HK-2 (cell line): Measurements from ENCODE around the gene ZNF883.
"Not testable (repeated sequence)": the region's sequence is repeated elsewhere in the genome, so short reads cannot be mapped to it uniquely, and the experiment has no call there.

Source experiments
- DNase-seq: peaks from one replicate; pipeline ENCODE4 v3.0.0-alpha.2; 2018; ENCODE audit not compliant: unreplicated experiment

Gene ZNF883

GRCh38 chr9:113011911-113012381 lies at the start of gene ZNF883:
Gene ZNF883 (minus strand): TSS chr9:113012192.
- DNase-seq: peak; percentile 71

- DNase-seq: not testable (repeated sequence)
These were observed 49.3 kb upstream of the ZNF883 start for GRCh38 chr9:113061072-113061850.

GRCh38 chr9:113059581-113060284 lies 47.7 kb upstream of the ZNF883 start:
- not testable (repeated sequence) for DNase-seq

GRCh38 chr9:113057193-113057592 lies 45.2 kb upstream of the ZNF883 start:
- no peak for DNase-seq

DNA sequence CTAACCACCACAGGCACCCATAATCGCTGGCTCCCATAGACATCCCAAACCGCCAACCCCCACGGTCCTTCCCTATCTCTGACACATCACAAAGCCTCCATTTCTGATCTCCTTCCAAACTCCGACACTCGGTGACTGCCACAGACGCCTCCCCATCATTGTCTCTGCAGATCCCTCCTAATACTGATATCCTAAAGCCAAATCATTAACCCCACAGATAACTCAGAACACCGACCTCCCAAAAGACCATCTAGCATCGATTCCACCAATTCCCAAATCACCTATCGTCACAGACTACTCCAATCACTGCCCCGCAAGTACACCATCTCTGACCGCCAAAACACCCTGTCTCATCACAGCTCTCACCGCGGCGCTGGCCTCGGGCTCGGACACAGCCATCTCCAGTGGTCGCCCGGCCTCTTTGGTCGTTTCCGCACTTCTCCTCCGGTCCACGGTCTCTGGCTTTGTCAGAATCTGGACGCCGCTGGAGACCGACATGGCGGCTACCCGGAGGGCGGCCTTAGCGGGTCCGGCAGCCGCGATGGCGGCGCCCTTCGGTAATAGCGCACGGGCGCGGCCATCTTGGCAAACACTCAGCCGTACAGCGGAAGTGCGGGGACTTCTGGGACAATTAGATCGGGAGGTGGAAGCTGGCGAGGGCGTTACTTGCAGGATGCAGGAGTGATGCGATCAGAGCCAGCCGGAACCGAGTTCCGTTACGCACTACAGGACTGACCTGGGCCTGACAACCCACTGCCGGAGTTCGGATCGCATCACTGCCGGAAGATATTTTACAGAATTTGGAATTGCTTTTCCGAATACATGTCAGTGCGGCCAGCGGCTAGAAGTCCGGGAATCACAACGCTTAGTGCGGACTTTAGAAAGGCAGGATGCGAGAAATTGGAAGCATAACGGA lies 44.5 kb upstream of the ZNF883 start, which contains the start of gene ZFP37:
ZFP37 (minus strand) TSS at position 534 of the 916 bp plus-strand sequence; CDS start at position 498, 36 bp downstream.
- peak; percentile 92 for DNase-seq

DNA sequence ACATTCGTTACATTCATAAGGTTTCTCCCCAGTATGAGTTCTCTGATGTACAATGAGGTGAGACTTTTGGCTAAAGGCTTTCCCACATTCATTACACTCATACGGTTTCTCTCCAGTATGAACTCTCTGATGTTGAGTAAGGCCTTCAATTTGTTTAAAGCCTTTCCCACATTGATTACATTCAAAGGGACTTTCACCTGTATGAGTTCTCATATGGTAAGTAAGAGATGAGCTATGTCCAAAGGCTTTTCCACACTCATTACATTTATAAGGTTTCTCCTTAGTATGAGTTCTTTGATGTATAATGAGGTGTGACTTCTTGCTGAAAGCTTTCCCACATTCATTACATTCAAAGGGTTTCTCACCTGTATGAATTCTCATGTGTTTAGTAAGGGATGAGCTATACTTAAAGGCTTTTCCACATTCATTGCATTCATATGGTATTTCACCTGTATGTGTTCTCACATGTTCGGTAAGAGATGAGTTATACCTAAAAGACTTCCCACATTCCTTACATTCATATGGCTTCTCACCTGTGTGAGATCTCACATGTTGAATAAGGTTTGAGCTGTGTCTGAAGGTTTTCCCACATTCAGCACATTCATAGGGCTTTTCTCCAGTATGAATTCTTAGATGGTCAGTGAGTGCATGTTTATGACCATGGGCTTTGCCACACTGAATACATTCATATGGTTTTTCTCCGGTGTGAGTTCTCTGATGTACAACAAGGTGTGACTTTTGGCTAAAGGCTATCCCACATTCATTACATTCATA lies 31.1 kb upstream of the ZNF883 start:
- no peak for DNase-seq

DNA sequence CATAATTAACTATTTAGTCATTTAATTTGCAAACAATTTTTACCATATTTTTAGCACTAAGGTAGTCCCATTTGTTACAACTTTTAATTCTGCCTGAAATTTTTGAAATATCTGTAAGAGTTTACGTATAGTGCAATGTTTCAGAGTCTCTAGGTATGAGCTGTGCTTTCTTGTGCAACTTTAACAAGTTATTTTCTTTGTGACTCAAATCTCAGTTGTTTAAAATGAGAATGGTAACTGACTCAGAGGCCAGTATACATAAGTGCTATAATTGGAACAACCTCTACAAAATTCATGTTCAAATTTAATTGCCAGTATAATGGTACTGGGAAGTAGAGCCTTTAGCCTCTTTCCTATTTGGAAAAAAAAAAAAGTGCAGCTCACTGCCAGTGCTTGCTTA lies 14.2 kb upstream of the ZNF883 start:
- no peak for DNase-seq

DNA sequence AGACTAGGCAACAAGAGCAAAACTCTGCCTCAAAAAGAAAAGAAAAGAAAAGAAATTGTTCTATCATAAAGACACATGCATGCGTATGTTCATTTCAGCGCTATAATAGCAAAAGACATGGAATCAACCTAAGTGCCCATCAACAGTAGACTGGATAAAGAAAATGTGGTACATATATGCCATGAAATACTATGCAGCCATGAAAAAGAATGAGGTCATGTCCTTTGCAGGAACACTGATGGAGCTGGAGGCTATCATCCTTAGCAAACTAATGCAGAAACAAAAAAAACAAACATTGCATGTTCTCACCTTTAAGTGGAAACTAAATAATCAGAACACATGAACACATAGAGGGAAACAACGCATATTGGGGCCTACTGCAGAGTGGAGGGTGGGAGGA lies 6.3 kb upstream of the ZNF883 start:
- DNase-seq: no peak

DNA sequence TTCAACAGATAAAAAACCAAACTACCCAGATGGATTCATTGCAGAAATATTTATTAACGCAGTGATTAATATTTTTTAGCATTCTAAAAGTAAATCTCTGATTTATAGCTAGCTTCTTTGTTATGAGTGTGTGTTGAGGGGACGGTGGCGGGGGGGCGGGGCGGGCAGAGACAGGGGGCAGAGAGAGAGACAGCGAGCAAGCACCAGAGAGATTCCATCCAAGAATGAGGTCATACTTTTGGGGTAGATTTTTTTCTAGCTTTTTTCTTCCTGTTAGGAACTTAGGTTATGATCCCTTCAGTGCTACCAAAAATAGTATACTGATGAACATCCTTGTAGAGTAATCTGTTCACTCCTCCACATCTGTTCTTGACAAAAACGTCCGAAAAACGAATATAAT lies 500 bp upstream of the ZNF883 start:
- DNase-seq: no peak

GRCh38 chr9:113005777-113006176 lies 6.2 kb downstream of the ZNF883 start:
- DNase-seq: no peak

DNA sequence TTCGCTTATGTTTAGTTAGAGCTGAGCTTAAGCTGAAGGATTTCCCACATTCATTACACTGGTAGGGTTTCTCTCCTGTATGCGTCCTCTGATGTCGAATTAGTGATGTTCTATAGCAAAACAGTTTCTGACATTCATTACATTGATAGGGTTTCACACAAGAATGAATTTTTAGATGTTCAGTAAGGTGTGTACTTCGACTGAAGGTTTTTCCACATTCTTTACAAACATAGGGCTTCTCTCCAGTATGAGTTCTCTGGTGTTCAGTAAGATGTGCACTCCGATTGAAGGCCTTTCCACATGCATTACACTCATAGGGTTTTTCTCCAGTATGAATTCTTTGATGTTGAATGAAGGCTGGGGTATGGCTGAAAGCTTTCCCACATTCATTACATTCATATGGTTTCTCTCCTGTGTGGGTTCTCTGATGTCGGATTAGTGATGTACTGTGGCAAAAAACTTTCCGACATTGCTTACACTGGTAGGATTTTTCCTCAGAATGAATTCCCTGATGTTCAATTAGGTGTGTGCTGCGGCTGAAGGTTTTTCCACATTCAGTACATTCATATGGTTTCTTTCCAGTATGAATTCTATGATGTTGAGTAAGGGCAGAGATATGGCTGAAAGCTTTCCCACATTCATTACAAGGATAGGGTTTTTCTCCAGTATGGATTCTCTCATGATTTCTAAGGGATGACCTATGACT lies 14.6 kb downstream of the ZNF883 start:
- DNase-seq: no peak

GRCh38 chr9:112971415-112971814 lies 40.6 kb downstream of the ZNF883 start:
- peak; percentile 1 for DNase-seq

GRCh38 chr9:112970939-112971338 lies 41.1 kb downstream of the ZNF883 start:
- no peak for DNase-seq

DNA sequence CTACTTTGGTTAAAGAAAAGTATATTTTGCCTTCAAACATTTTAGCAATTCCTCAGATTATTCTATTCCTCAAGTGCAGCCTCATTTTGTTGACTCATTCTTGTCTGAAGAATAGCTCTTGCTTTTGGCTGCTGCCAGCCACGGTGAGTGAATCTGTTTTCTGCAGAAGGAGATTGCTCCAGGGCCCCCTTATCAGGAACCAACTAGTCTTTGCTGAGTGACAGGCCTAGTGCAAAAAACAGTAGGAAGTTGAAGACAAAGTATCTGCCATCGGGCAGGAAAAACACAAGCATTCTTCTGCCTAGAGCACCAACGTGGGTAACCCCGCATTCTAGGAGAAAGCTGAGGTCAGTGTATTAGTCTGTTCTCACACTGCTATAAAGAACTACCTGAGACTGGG lies 42.3 kb downstream of the ZNF883 start:
- no peak for DNase-seq

GRCh38 chr9:112955550-112955949 lies 56.4 kb downstream of the ZNF883 start:
- no peak for DNase-seq

DNA sequence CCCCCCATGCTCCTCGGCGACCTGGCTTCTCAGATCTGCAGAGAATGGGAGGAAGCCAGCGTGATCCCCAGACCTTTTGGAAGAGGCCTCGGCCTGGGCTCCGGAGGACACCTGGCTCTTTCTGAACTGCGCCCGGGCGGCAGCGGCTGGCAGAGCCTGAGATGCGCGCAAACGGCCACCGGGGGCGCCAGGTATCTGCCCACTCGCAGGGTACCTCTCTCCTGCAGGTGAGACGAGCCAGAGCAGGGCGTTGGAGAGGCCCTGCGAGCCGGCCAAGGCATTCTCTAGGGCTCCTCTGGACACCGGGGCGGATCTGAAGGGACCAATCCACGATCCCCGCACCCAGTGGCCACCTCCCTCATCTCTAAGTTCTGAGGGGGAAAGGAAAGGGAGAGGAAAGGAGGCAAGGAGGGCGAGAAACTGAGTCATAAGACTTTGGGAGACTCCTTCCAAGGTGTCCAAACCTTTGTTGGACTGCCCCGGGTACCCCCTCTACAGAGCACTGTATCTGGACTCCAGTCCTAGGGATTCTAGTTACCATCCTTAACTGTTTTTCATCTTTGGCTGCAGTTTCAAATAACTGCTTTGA lies 66.3 kb downstream of the ZNF883 start:
- DNase-seq: no peak

- no peak for DNase-seq
These were observed 72.6 kb downstream of the ZNF883 start for GRCh38 chr9:112939418-112939817.

DNA sequence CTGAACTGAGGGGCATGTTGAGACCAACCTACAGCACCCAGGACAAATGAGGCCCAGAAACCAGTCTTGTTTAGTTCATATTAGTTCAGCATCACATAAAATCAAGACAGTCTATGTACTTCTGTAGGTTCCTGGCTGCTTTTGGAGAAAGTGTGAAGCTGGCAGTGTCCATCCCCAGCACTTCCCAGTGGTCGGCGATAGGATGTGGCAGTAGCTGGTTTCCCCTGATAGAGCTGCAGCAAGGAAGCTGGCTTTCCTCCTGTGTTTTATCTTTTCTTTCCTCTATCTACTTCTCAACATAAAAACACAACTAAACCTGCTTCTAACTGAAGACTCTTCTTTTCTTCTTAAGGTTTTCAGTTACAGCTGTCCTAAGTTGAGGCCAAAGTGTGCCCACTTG lies 78.3 kb downstream of the ZNF883 start:
- DNase-seq: no peak

DNA sequence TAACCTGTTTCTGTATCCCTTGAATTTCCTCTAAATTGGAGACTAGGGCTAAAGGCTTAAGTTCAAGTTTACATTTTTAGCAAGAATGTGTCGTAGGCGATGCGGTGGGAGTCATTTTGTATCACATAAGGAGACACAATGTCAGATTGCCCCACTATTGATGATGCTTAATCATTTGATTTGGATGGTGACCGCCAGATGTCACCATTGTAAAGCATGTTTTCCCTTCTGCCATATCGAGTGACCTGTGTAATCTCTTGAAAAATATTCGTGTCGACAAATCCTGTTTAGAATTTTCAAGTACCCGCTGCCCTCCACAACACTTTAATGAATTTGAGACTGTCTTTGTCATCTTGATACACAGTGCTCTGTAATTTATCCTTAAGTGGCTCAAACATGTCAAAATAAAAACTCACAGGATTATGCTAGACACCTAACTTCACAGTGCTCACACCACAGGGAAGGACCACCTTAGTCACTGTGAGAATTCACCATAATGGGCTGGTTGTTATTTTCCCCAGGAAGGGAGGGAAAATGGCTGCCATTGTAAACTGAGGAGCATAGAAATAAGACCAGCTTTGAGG lies 86.8 kb downstream of the ZNF883 start:
- DNase-seq: no peak

DNA sequence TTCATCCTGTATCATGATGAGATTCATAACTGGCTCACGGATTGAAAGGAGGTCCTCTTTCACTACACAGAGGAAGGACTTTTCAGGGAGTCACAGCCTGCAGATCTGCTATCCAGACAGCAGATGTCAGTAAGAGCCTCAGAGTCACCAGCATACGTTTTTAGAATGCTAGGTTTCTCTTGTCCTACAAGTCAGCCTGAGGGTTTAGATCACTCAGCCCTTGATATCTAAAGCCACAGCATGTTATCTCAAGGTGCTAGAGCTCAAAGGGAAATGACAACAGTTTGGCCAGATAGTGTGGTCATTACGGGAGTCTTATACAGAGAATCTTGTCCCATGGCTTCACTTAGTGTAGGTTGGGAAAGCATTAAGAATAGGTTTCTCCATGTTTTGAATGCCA lies 90.4 kb downstream of the ZNF883 start:
- DNase-seq: no peak
